SK-N-SH treated with all-trans-retinoic acid at 6 μM for 48 hours (cell line): ENCODE results near the gene ACIN1.

Experiments used
- ATAC-seq: fragments of 200-7000 bp; cut with Tn5 transposase; 3 replicates; pipeline ENCODE4 v1.9.1; 2020; ENCODE audit warnings: mild to moderate bottlenecking, moderate library complexity
- ARNTL ChIP-seq: fragments of 450-650 bp; formaldehyde crosslinking; IDR thresholded peaks from 2 replicates; pipeline ENCODE4 v1.5.0; 2020; ENCODE audit warnings: low read depth, mild to moderate bottlenecking, moderate library complexity, borderline replicate concordance
- BACH2 ChIP-seq: fragments of 250-450 bp; sonication (Bioruptor Pico); IDR thresholded peaks from 2 replicates; pipeline ENCODE4 v1.9.0; 2021; ENCODE audit warnings: mild to moderate bottlenecking, borderline replicate concordance
- CSDC2 ChIP-seq: fragments of 250-450 bp; sonication (Bioruptor Pico); IDR thresholded peaks from 2 replicates; pipeline ENCODE4 v1.5.0; 2020; ENCODE audit warnings: mild to moderate bottlenecking, moderate library complexity
- ESRRG ChIP-seq: fragments of 250-450 bp; sonication (Bioruptor Pico); IDR thresholded peaks from 2 replicates; pipeline ENCODE4 v1.6.1; 2021; ENCODE audit warnings: mild to moderate bottlenecking
- GLIS3 ChIP-seq: fragments of 250-450 bp; sonication (Bioruptor Pico); IDR thresholded peaks from 2 replicates; pipeline ENCODE4 v1.5.0; 2020; ENCODE audit warnings: mild to moderate bottlenecking, moderate library complexity
- ISL1 ChIP-seq: fragments of 250-450 bp; sonication (Bioruptor Pico); IDR thresholded peaks from 2 replicates; pipeline ENCODE4 v2.1.2; 2022; ENCODE audit warnings: mild to moderate bottlenecking, moderate library complexity
- OSR1 ChIP-seq: fragments of 250-450 bp; sonication (Bioruptor Pico); IDR thresholded peaks from 2 replicates; pipeline ENCODE4 v1.8.0; 2022; ENCODE audit warnings: moderate library complexity, mild to moderate bottlenecking, inconsistent platforms
- PATZ1 ChIP-seq: fragments of 250-450 bp; sonication (Bioruptor Pico); IDR thresholded peaks from 2 replicates; pipeline ENCODE4 v1.8.0; 2020; ENCODE audit warnings: mild to moderate bottlenecking, moderate library complexity, borderline replicate concordance
- PPARA ChIP-seq: fragments of 250-450 bp; sonication (Bioruptor Pico); IDR thresholded peaks from 2 replicates; pipeline ENCODE4 v1.5.0; 2020; ENCODE audit warnings: mild to moderate bottlenecking, borderline replicate concordance
- RARB ChIP-seq: fragments of 250-450 bp; sonication (Bioruptor Pico); IDR thresholded peaks from 2 replicates; pipeline ENCODE4 v1.8.0; 2021; ENCODE audit warnings: mild to moderate bottlenecking, moderate library complexity
- TOX ChIP-seq: fragments of 250-450 bp; sonication (Bioruptor Pico); IDR thresholded peaks from 2 replicates; pipeline ENCODE4 v1.8.0; 2021; ENCODE audit warnings: mild to moderate bottlenecking, moderate library complexity, borderline replicate concordance
- ZC3H10 ChIP-seq: fragments of 250-450 bp; sonication (Bioruptor Pico); IDR thresholded peaks from 2 replicates; pipeline ENCODE4 v1.5.1; 2021; ENCODE audit warnings: mild to moderate bottlenecking, moderate library complexity
- ZFP3 ChIP-seq: fragments of 250-450 bp; sonication (Bioruptor Pico); IDR thresholded peaks from 2 replicates; pipeline ENCODE4 v1.5.0; 2020; ENCODE audit warnings: mild to moderate bottlenecking, moderate library complexity
- ZFP30 ChIP-seq: fragments of 450-650 bp; formaldehyde crosslinking; IDR thresholded peaks from 2 replicates; pipeline ENCODE4 v1.5.0; 2022; ENCODE audit warnings: mild to moderate bottlenecking, moderate library complexity
- ZNF565 ChIP-seq: fragments of 450-650 bp; formaldehyde crosslinking; conservative IDR thresholded peaks from 2 replicates; pipeline ENCODE4 v1.5.0; 2020; ENCODE audit warnings: low read depth, mild to moderate bottlenecking, moderate library complexity
- ZNF70 ChIP-seq: fragments of 450-650 bp; formaldehyde crosslinking; IDR thresholded peaks from 2 replicates; pipeline ENCODE4 v1.5.0; 2020; ENCODE audit warnings: mild to moderate bottlenecking, moderate library complexity
- ZNF8 ChIP-seq: fragments of 450-650 bp; formaldehyde crosslinking; IDR thresholded peaks from 2 replicates; pipeline ENCODE4 v1.5.0; 2020; ENCODE audit warnings: mild to moderate bottlenecking, moderate library complexity
- TF ChIP-seq, protein P1 (sequence below): fragments of 250-450 bp; sonication (Bioruptor Pico); IDR thresholded peaks from 2 replicates; pipeline ENCODE4 v1.5.1; 2020; ENCODE audit warnings: low read depth, mild to moderate bottlenecking, moderate library complexity
- TF ChIP-seq, protein P2 (sequence below): fragments of 250-450 bp; sonication (Bioruptor Pico); IDR thresholded peaks from 2 replicates; pipeline ENCODE4 v1.5.1; 2021; ENCODE audit warnings: mild to moderate bottlenecking, moderate library complexity
- TF ChIP-seq, protein P3 (sequence below): fragments of 250-450 bp; sonication (Bioruptor Pico); IDR thresholded peaks from 2 replicates; pipeline ENCODE4 v1.5.0; 2020; ENCODE audit warnings: mild to moderate bottlenecking, moderate library complexity
- TF ChIP-seq, protein P4 (sequence below): fragments of 250-450 bp; sonication (Bioruptor Pico); IDR thresholded peaks from 2 replicates; pipeline ENCODE4 v1.8.0; 2021; ENCODE audit warnings: low read depth, mild to moderate bottlenecking, moderate library complexity, borderline replicate concordance

Gene ACIN1

DNA sequence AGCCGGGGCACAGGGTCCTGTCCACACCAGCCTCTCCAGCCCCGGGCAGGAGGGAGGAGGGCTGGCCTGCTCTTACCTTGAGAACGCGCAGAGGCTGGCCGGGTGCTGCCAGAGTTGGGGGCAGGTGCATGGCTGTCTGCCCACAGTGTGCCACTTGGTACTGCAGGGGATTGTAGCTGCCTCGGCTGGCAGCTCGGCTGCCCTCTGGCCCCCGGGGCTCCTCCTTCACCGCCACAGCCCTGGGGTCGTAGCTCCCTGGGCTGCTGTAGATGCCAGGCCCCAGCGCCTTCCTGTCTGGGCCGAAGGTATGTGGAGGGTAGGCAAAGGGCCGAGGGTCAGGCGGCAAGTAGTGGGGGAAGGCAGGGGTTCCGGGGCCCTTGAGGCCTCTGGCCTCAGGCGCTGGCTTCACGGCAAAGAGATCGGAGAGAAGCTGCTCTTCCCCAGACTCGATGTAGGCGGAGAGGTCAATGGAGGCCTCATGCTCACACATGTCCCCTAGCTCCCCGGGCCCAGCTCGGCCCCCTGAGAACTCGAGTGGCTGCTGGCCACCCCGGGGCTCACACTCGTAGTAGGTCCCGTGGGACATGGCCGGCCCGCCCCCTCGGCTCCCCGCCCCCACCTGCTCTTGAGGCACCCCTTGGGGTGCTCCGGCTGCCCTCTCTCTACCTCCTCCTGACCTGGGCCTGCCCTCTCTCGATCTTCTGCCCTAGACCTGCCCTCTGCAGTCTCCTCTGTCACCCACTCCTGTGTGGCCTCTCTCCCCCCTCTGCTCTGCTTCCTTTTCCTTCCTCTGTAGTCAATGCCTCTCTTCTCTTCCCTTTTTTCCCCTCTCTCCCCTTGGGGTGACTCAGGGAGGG lies 23.8 kb upstream of the ACIN1 start, which contains the start of gene CEBPE (continued):
- TF ChIP-seq, protein P1, sequence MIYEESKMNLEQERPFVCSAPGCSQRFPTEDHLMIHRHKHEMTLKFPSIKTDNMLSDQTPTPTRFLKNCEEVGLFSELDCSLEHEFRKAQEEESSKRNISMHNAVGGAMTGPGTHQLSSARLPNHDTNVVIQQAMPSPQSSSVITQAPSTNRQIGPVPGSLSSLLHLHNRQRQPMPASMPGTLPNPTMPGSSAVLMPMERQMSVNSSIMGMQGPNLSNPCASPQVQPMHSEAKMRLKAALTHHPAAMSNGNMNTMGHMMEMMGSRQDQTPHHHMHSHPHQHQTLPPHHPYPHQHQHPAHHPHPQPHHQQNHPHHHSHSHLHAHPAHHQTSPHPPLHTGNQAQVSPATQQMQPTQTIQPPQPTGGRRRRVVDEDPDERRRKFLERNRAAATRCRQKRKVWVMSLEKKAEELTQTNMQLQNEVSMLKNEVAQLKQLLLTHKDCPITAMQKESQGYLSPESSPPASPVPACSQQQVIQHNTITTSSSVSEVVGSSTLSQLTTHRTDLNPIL, result no peak
- no peak for TF ChIP-seq ZNF8 (CRISPR knock-in tag)
- no peak for TF ChIP-seq ESRRG (CRISPR knock-in tag)
- TF ChIP-seq, all 23 proteins: peak for 0

- ATAC-seq, result no peak
- no peak for TF ChIP-seq ZFP30 (CRISPR knock-in tag)
- no peak for TF ChIP-seq ZFP3 (CRISPR knock-in tag)
- TF ChIP-seq TOX (CRISPR knock-in tag), result no peak
- TF ChIP-seq ARNTL (CRISPR knock-in tag), result no peak
- TF ChIP-seq ESRRG (CRISPR knock-in tag), result no peak
- no peak for TF ChIP-seq ISL1 (CRISPR knock-in tag)
- no peak for TF ChIP-seq RARB (CRISPR knock-in tag)
- TF ChIP-seq GLIS3, result no peak
- no peak for TF ChIP-seq PPARA (CRISPR knock-in tag)
- TF ChIP-seq, protein P1, result no peak
- no peak for TF ChIP-seq CSDC2 (CRISPR knock-in tag)
- no peak for TF ChIP-seq ZNF70 (CRISPR knock-in tag)
- no peak for TF ChIP-seq ZNF565 (CRISPR knock-in tag)
- TF ChIP-seq, protein P2, sequence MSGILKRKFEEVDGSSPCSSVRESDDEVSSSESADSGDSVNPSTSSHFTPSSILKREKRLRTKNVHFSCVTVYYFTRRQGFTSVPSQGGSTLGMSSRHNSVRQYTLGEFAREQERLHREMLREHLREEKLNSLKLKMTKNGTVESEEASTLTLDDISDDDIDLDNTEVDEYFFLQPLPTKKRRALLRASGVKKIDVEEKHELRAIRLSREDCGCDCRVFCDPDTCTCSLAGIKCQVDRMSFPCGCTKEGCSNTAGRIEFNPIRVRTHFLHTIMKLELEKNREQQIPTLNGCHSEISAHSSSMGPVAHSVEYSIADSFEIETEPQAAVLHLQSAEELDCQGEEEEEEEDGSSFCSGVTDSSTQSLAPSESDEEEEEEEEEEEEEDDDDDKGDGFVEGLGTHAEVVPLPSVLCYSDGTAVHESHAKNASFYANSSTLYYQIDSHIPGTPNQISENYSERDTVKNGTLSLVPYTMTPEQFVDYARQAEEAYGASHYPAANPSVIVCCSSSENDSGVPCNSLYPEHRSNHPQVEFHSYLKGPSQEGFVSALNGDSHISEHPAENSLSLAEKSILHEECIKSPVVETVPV (CRISPR knock-in tag), result no peak
- TF ChIP-seq OSR1 (CRISPR knock-in tag), result no peak
- TF ChIP-seq, all 23 proteins: peak for 0
These were observed 22.6 kb upstream of the ACIN1 start for GRCh38 chr14:23117371-23118020.

GRCh38 chr14:23115918-23116317 lies 21.0 kb upstream of the ACIN1 start:
- TF ChIP-seq GLIS3, result no peak
- TF ChIP-seq OSR1 (CRISPR knock-in tag), result no peak
- TF ChIP-seq ZFP30 (CRISPR knock-in tag), result no peak
- TF ChIP-seq BACH2 (CRISPR knock-in tag), result no peak
- no peak for TF ChIP-seq ZFP3 (CRISPR knock-in tag)
- TF ChIP-seq PATZ1 (CRISPR knock-in tag), result no peak
- TF ChIP-seq ZC3H10 (CRISPR knock-in tag), result no peak
- TF ChIP-seq, protein P3, sequence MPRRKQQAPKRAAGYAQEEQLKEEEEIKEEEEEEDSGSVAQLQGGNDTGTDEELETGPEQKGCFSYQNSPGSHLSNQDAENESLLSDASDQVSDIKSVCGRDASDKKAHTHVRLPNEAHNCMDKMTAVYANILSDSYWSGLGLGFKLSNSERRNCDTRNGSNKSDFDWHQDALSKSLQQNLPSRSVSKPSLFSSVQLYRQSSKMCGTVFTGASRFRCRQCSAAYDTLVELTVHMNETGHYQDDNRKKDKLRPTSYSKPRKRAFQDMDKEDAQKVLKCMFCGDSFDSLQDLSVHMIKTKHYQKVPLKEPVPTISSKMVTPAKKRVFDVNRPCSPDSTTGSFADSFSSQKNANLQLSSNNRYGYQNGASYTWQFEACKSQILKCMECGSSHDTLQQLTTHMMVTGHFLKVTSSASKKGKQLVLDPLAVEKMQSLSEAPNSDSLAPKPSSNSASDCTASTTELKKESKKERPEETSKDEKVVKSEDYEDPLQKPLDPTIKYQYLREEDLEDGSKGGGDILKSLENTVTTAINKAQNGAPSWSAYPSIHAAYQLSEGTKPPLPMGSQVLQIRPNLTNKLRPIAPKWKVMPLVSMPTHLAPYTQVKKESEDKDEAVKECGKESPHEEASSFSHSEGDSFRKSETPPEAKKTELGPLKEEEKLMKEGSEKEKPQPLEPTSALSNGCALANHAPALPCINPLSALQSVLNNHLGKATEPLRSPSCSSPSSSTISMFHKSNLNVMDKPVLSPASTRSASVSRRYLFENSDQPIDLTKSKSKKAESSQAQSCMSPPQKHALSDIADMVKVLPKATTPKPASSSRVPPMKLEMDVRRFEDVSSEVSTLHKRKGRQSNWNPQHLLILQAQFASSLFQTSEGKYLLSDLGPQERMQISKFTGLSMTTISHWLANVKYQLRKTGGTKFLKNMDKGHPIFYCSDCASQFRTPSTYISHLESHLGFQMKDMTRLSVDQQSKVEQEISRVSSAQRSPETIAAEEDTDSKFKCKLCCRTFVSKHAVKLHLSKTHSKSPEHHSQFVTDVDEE, result no peak
- TF ChIP-seq ZNF565 (CRISPR knock-in tag), result no peak
- no peak for TF ChIP-seq ZNF8 (CRISPR knock-in tag)
- TF ChIP-seq, protein P4, sequence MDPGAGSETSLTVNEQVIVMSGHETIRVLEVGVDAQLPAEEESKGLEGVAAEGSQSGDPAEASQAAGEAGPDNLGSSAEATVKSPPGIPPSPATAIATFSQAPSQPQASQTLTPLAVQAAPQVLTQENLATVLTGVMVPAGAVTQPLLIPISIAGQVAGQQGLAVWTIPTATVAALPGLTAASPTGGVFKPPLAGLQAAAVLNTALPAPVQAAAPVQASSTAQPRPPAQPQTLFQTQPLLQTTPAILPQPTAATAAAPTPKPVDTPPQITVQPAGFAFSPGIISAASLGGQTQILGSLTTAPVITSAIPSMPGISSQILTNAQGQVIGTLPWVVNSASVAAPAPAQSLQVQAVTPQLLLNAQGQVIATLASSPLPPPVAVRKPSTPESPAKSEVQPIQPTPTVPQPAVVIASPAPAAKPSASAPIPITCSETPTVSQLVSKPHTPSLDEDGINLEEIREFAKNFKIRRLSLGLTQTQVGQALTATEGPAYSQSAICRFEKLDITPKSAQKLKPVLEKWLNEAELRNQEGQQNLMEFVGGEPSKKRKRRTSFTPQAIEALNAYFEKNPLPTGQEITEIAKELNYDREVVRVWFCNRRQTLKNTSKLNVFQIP (CRISPR knock-in tag), result no peak
- TF ChIP-seq, protein P1, result no peak
- TF ChIP-seq RARB (CRISPR knock-in tag), result no peak
- no peak for TF ChIP-seq PPARA (CRISPR knock-in tag)
- TF ChIP-seq ARNTL (CRISPR knock-in tag), result no peak
- TF ChIP-seq ZNF70 (CRISPR knock-in tag), result no peak
- TF ChIP-seq TOX (CRISPR knock-in tag), result no peak
- TF ChIP-seq, protein P2 (CRISPR knock-in tag), result no peak
- ATAC-seq, result no peak
